ENCODE measurements around the gene GNG12.

DNA sequence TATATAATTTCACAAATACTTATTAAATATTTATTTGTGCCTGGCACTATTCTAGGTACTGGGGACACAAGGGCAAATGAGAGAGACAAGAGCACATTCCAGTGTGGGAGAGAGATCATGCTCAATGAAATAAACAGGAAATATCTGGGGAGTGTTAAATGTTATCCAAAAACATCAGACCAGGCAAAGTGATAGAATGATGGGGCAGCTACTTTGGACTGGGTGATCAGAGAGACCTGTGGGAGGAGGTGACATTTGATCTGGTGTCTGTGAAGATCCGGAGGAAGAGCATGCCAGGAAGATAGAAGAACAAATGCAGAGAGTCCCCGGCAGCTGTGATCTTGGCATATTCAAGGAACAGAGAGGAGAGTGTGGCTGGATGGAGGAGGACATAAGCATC, 27.5 kb upstream of the GNG12 start:
- TF ChIP-seq, protein P1, sequence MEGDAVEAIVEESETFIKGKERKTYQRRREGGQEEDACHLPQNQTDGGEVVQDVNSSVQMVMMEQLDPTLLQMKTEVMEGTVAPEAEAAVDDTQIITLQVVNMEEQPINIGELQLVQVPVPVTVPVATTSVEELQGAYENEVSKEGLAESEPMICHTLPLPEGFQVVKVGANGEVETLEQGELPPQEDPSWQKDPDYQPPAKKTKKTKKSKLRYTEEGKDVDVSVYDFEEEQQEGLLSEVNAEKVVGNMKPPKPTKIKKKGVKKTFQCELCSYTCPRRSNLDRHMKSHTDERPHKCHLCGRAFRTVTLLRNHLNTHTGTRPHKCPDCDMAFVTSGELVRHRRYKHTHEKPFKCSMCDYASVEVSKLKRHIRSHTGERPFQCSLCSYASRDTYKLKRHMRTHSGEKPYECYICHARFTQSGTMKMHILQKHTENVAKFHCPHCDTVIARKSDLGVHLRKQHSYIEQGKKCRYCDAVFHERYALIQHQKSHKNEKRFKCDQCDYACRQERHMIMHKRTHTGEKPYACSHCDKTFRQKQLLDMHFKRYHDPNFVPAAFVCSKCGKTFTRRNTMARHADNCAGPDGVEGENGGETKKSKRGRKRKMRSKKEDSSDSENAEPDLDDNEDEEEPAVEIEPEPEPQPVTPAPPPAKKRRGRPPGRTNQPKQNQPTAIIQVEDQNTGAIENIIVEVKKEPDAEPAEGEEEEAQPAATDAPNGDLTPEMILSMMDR (IDR thresholded peaks at IDR 0.05): no peak
- no peak for TF ChIP-seq POLR2A (IDR thresholded peaks at IDR 0.05)

All from testis (tissue), 2 donors.